A673 (cell line): ENCODE measurements around the gene USP9X.

Experiments
- EZH2 ChIP-seq: fragments of 200-600 bp; sonication (generic); IDR thresholded peaks from 2 replicates; pipeline ENCODE4 v1.6.1; 2017; ENCODE audit warnings: borderline replicate concordance, low read depth, mild to moderate bottlenecking, mixed read lengths, antibody characterized with exemption, low read length; ENCODE audit not compliant: poor library complexity, severe bottlenecking
- TF ChIP-seq, protein P1 (sequence below): fragments of 300-800, 200-600 bp; sonication (generic); conservative IDR thresholded peaks from 2 replicates; pipeline ENCODE4 v1.5.1; 2017; ENCODE audit warnings: low read depth, mild to moderate bottlenecking, antibody characterized with exemption, low read length, moderate library complexity, mixed read lengths

DNA sequence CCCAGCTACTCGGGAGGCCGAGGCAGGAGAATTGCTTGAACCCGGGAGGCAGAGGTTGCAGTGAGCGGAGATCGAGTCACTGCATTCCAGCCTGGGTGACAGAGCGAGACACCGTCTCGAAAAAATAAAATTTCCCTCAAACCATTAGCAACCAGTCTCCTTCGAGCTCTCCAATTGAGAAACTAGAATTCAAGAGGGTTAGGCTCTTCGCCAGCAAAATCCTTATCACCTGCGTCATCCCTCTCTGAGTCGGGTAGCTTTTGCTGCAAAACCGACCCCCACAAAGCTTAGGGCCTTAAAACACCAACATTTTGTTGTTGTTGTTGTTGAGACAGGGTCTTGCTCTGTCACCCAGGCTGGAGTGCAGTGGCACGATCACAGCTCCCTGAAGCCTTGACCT, 173.6 kb downstream of the USP9X start:
- no peak for TF ChIP-seq EZH2
- TF ChIP-seq, protein P1, sequence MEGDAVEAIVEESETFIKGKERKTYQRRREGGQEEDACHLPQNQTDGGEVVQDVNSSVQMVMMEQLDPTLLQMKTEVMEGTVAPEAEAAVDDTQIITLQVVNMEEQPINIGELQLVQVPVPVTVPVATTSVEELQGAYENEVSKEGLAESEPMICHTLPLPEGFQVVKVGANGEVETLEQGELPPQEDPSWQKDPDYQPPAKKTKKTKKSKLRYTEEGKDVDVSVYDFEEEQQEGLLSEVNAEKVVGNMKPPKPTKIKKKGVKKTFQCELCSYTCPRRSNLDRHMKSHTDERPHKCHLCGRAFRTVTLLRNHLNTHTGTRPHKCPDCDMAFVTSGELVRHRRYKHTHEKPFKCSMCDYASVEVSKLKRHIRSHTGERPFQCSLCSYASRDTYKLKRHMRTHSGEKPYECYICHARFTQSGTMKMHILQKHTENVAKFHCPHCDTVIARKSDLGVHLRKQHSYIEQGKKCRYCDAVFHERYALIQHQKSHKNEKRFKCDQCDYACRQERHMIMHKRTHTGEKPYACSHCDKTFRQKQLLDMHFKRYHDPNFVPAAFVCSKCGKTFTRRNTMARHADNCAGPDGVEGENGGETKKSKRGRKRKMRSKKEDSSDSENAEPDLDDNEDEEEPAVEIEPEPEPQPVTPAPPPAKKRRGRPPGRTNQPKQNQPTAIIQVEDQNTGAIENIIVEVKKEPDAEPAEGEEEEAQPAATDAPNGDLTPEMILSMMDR, result no peak
